Measurements from ENCODE around the gene GLI3.

- TF ChIP-seq OSR2 (tag by site-specific recombination; IDR thresholded peaks at IDR 0.05) (no peak), MYNN (tag by site-specific recombination; IDR thresholded peaks at IDR 0.05; ENCODE audit: borderline replicate concordance) (no peak), TSHZ1 (tag by site-specific recombination; IDR thresholded peaks at IDR 0.05; ENCODE audit: borderline replicate concordance) (no peak), YY1 (tag by site-specific recombination; IDR thresholded peaks at IDR 0.05) (no peak), ZNF362 (tag by site-specific recombination; IDR thresholded peaks at IDR 0.05) (no peak), ZNF311 (tag by site-specific recombination; IDR thresholded peaks at IDR 0.05; ENCODE audit: borderline replicate concordance) (no peak), ZNF274 (IDR thresholded peaks at IDR 0.05; ENCODE audit: low read length) (no peak), ZNF274 (tag by site-specific recombination; IDR thresholded peaks at IDR 0.05; ENCODE audit: borderline replicate concordance) (no peak), ZNF549 (tag by site-specific recombination; IDR thresholded peaks at IDR 0.05) (no peak), ZNF785 (tag by site-specific recombination; IDR thresholded peaks at IDR 0.05) (no peak), ZNF10 (tag by site-specific recombination; IDR thresholded peaks at IDR 0.05) (no peak)
Measured at GRCh38 chr7:42175834-42176723, 60.9 kb downstream of the GLI3 start.
